Cardiac ventricle fibroblast (primary cell): Measurements from ENCODE around the gene CDC37L1. TPM values are rescaled to one million over a fixed set of nuclear protein-coding genes. Genes with fewer than 3 reads are reported as not detected.

Experiments
- total RNA-seq: library from RNA; depleted of rRNA; stranded (reverse); fragments of >200 nt; gene quantifications from 2 replicates; pipeline ENCODE4 v1.2.3, GENCODE V29; 2015

Gene CDC37L1
- total RNA-seq: 21.3 and 21.5 TPM in 2 replicates

DNA sequence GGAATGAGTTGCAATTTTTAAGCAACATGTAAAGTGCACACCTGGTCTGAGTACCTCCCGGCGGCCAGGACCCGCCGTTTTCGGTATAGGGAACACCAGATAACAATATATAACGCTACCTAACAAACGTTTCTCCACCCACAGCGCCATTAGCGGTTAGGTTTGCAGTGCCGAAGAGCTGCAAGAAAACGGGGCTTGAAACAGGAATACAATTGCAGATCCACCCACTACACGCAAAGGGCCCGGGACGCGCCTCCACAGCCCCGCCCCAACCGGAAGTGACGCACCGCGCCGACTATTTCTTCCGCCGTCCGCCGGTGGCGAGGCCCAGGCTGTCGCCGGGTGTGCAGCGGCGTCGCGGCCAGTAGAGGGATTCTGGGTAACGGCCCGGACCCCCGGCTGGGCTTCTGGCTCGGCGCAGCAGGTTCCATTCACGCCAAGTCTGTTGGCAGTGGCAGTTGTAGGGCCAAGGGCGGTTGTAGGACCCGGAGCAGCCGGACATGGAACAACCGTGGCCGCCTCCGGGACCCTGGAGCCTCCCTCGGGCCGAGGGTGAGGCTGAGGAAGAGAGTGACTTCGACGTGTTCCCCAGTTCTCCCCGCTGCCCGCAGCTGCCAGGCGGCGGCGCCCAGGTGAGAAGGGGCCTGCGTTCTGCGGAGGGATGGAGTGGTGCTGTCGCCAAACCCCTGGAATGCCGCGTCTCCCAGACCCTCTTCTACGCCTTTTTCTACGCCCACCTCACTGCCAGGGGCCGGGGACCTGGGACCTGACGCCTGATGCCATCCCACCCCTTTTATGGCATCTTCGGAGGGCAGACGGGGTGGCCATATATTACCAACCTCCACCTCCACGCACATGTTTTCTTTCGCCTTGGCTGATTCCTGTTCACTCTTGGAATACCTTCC, at the start of gene CDC37L1:
CDC37L1 (plus strand) TSS at position 302 of the 905 bp plus-strand sequence; CDS start at position 501, 199 bp downstream.

DNA sequence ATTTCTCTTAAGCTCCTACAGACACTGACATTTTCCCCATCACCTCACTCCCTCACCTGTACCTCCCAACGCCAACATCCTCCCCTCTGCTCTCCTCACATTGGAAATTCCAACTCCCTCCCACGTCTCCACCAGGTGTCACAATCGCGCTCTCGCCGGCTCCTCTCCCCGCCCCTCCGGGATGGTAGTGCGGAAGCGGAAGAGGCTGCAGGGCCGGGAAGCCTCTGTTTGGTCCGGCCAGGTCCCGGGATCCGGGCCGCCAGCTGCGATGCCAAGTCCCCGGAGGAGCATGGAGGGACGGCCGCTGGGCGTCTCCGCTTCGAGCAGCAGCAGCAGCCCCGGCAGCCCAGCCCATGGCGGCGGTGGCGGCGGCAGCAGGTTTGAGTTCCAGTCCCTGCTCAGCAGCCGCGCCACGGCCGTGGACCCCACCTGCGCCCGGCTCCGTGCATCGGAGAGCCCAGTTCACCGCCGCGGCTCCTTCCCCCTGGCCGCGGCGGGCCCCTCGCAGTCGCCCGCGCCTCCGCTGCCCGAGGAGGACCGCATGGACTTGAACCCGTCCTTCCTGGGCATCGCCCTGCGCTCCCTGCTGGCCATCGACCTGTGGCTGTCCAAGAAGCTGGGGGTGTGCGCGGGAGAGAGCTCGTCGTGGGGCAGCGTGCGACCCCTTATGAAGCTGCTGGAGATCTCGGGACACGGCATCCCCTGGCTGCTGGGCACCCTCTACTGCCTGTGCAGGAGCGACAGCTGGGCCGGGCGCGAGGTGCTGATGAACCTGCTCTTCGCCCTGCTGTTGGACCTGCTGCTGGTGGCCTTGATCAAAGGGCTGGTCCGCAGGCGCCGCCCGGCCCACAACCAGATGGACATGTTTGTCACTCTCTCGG, 17.0 kb upstream of the CDC37L1 start, which contains the start of gene PLPP6:
PLPP6 (plus strand) TSS at position 187 of the 881 bp plus-strand sequence; CDS start at position 269, 82 bp downstream.

DNA sequence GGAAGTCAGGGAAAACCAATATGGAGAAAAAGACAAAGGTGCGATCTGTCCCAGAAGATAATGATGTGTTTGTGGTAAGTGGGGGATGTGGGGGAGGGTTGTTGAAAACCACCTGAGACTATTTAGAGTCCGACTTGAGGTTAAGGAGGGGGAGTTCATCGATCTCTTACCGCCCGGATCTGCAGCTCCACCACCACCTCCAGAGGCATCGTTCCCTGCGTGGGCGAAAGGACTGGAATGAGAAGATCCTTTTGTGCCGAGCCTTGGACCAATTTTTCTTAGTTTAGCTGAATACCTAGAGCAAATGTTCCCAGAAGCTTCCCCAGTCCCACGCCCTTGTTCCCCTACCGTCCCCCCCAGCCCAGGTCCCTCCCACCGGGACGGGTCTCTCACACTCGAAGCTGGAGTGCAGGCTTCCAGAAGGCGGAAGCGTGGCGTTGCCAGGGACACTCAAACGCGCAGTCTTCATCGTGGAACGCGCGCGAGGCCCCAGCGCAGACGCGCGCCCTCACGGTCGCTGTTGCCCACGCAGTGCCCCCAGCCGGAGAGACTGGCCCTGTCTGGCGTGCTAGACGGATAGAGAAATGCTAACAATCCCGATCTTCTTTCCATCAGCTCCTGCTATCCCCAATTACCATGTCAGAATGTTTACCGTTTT, 13.2 kb upstream of the CDC37L1 start, which contains the start of gene SPATA6L:
SPATA6L (minus strand) TSS at position 439 of the 658 bp plus-strand sequence; CDS start at position 209, 230 bp downstream.

DNA sequence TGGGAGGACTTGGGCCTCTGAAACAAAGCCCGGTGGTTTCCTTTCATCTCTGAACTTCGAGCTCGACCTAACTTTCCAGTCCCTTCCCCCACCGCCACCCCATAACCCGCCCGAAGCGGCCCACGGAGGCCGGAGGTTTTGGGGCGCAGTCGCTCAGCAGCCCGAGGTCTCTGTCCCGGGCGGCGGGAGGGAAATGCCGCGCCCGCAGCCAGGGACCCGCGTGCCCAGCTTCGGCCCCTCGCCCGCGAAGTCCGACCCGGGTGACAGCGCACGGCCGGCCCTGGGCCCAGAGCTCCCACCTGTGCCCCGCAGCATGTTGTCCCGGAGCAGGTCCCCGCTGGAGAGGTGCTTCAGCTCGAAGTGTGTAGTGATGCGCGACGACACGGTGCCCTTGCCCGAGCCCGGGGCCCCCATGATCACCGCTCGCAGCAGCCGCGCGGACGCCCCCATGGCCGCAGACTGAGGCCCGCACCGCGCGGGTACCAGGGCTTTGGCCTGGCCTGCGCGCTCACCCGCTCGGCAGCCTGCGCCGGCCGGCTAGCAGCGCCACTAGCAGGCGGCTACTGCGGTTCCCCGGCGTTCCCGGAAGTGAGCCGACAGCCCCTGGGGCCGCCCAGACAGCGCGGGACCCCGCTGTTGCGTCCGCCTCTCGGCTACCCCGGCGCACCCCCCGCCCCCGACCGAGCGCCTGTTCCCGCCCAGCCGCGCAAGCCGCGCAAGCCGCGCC, 61.4 kb downstream of the CDC37L1 start, which contains the start of gene AK3:
AK3 (minus strand) TSS at position 565 of the 727 bp plus-strand sequence; CDS start at position 450, 115 bp downstream.

Other genes with a start within 250 kb of the CDC37L1 start
- gene SLC1A1, start 189.1 kb upstream of the CDC37L1 start, total RNA-seq: 16.2 and 18.7 TPM in 2 replicates
- 4.6 and 6.7 TPM in 2 replicates for gene PLPP6, start 17.3 kb upstream of the CDC37L1 start, total RNA-seq
- not detected in 2 replicates for gene SPATA6L, start 13.1 kb upstream of the CDC37L1 start, total RNA-seq
- gene AK3, start 61.6 kb downstream of the CDC37L1 start, total RNA-seq: 55.5 and 66.6 TPM in 2 replicates
- gene RCL1, start 113.4 kb downstream of the CDC37L1 start, total RNA-seq: 7.8 and 12.4 TPM in 2 replicates